ENCODE data around the gene DELE1.

DNA sequence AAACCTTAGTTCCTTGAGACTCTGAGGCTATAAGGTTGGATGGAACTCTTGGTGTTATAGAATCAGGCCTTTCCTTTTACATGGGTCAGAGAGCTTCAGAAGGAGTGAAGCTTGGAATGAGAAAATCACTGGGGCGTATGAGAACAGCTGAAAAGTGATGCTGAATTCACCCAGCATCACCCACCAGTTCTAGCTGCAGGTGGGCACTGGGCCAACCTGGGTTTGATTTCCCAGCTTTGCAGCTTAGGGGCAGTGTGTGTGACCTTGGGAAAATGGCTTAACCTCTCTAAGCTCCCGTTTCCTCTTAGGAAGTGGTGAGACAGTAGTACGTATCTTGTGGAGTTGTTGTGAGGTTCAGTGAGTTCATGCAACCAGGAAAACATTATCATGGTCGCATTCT lies 23.6 kb downstream of the DELE1 start:
- TF ChIP-seq CTCF (IDR thresholded peaks at IDR 0.05) (no peak), POLR2A (IDR thresholded peaks at IDR 0.05) (no peak), EP300 (IDR thresholded peaks at IDR 0.05) (no peak), POLR2AphosphoS5 (IDR thresholded peaks at IDR 0.05) (no peak)

All from sigmoid colon (tissue), 4 donors.